ENCODE results near the gene MTX2. TPM values are rescaled to one million over a fixed set of nuclear protein-coding genes. Genes with fewer than 3 reads are reported as not detected.

Gene MTX2
- polyA plus RNA-seq, 1 experiment, result 47.4 TPM

GRCh38 chr2:176378323-176378722 lies 109.1 kb downstream of the MTX2 start:
- no peak for TF ChIP-seq CTCF (IDR thresholded peaks at IDR 0.05; ENCODE audit: low read depth, low read length)
- CTCF ChIA-PET, result interaction anchor here (1.7 kb wide), 1 partner anchor 77 kb away, joined by 5 read pairs; no protein-coding TSS in a partner anchor
- H3K27me3 ChIP-seq (ENCODE audit: control insufficient read depth, insufficient read depth, low read length), result no peaks in the 10 kb centered on the region
- H3K4me3 ChIP-seq (ENCODE audit: low read depth, low read length), result no peak overlapping the region
- POLR2A ChIA-PET, result no interaction called here
- H3K27ac ChIP-seq (ENCODE audit: low read depth, low read length), result no peak overlapping the region
- no peak for DNase-seq (ENCODE audit: low read depth, low spot score)
- no peaks in the 10 kb centered on the region for H3K9me3 ChIP-seq (ENCODE audit: control insufficient read depth, insufficient read depth, low read length)

- ChIA-PET POLR2A (no interaction called here), CTCF (interaction anchor here (1.0 kb wide), 1 partner anchor 10 kb away, joined by 3 read pairs; no protein-coding TSS in a partner anchor)
- Histone ChIP-seq H3K4me3 (ENCODE audit: low read depth, low read length) (no peak overlapping the region), H3K27me3 (ENCODE audit: control insufficient read depth, insufficient read depth, low read length) (no peaks in the 10 kb centered on the region), H3K9me3 (ENCODE audit: control insufficient read depth, insufficient read depth, low read length) (no peaks in the 10 kb centered on the region), H3K27ac (ENCODE audit: low read depth, low read length) (no peak overlapping the region)
- no peak for TF ChIP-seq CTCF (IDR thresholded peaks at IDR 0.05; ENCODE audit: low read depth, low read length)
- DNase-seq (ENCODE audit: low read depth, low spot score), result no peak
Observed at GRCh38 chr2:176380341-176380740, 111.1 kb downstream of the MTX2 start.

DNA sequence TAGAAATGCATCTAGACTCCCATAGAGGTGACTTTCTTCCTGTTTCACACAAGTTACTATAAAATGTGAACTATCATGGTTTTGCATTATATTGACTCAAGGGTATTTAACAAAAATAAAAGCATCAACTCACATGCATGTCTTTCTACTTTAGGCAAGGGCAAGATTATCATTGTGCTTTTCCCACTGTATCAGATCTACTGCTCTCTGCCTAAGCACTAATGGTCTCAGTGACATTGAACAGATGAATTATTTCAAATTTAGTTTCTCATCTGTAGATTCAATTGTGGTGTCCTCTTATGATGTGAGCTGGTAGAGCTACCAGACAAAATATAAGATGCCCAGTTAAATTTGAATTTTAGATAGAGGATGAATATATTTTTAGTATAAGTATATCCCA lies 113.9 kb downstream of the MTX2 start:
- no peak for DNase-seq (ENCODE audit: low read depth, low spot score)
- H3K9me3 ChIP-seq (ENCODE audit: control insufficient read depth, insufficient read depth, low read length), result no peaks in the 10 kb centered on the region
- H3K4me3 ChIP-seq (ENCODE audit: low read depth, low read length), result no peak overlapping the region
- TF ChIP-seq CTCF (IDR thresholded peaks at IDR 0.05; ENCODE audit: low read depth, low read length), result no peak
- ChIA-PET CTCF (interaction anchor here (0.6 kb wide), 1 partner anchor 255 kb away, joined by 3 read pairs; no protein-coding TSS in a partner anchor), POLR2A (no interaction called here)
- no peak overlapping the region for H3K27ac ChIP-seq (ENCODE audit: low read depth, low read length)
- no peaks in the 10 kb centered on the region for H3K27me3 ChIP-seq (ENCODE audit: control insufficient read depth, insufficient read depth, low read length)

- no peak overlapping the region for H3K4me3 ChIP-seq (ENCODE audit: low read depth, low read length)
- DNase-seq (ENCODE audit: low read depth, low spot score), result no peak
- H3K27ac ChIP-seq (ENCODE audit: low read depth, low read length), result no peak overlapping the region
- H3K27me3 ChIP-seq (ENCODE audit: control insufficient read depth, insufficient read depth, low read length), result no peaks in the 10 kb centered on the region
- ChIA-PET POLR2A (interaction anchor here (0.6 kb wide), 1 partner anchor 11 kb away, joined by 6 read pairs; no protein-coding TSS in a partner anchor), CTCF (interaction anchor here (0.5 kb wide), 1 partner anchor 23 kb away, joined by 7 read pairs; no protein-coding TSS in a partner anchor)
- no peak for TF ChIP-seq CTCF (IDR thresholded peaks at IDR 0.05; ENCODE audit: low read depth, low read length)
- no peaks in the 10 kb centered on the region for H3K9me3 ChIP-seq (ENCODE audit: control insufficient read depth, insufficient read depth, low read length)
Observed at GRCh38 chr2:176383836-176384442, 114.7 kb downstream of the MTX2 start.

DNA sequence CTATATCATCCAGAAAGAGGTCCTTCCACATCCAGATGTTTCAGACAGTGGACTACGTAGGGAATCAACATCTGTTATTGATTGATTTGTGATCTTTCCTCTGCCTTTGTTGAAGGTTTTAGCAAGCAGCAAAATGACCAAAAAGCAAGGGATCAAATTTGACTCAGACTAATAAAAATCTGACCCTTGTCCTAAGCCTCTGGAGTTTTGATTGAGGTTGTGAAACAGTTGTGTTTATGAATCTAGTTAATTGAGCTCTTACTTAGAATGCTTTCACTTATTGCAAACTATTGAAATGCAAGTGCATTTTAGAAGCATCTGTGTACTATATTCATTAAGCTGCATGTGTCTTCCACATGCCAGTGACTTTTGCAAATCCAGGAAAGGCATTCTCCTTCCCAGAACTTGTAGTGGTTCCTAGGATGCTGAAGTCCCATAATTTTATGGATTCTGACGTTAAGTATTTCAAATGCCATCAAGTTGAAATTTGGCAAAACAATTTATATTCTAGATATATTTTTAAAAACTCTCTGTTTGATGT lies 116.0 kb downstream of the MTX2 start:
- Histone ChIP-seq H3K9me3 (ENCODE audit: control insufficient read depth, insufficient read depth, low read length) (no peaks in the 10 kb centered on the region), H3K27me3 (ENCODE audit: control insufficient read depth, insufficient read depth, low read length) (no peaks in the 10 kb centered on the region), H3K27ac (ENCODE audit: low read depth, low read length) (no peak overlapping the region), H3K4me3 (ENCODE audit: low read depth, low read length) (no peak overlapping the region)
- ChIA-PET POLR2A (no interaction called here), CTCF (no interaction called here)
- TF ChIP-seq CTCF (IDR thresholded peaks at IDR 0.05; ENCODE audit: low read depth, low read length), result no peak
- DNase-seq (ENCODE audit: low read depth, low spot score), result no peak
